PC-9 (cell line): Measurements from ENCODE around the gene PTPRG. TPM values are rescaled to one million over a fixed set of nuclear protein-coding genes. Genes with fewer than 3 reads are reported as not detected.

Source experiments
- BruUV-seq: library from RNA; stranded (reverse); fragments of 400-500 nt; replicated peaks from 2 replicates; lab custom pipeline; 2021; lab: Mats Ljungman, UMichigan
- CTCF ChIA-PET: fragments of 300-600 bp; sonication (Branson Sonifier 250); formaldehyde crosslinking; loops from one replicate; lab custom pipeline; 2022; ENCODE audit warnings: antibody characterized with exemption; lab: Charles Lee
- POLR2A ChIA-PET: fragments of 300-600 bp; sonication (Branson Sonifier 250); formaldehyde crosslinking; loops from one replicate; lab custom pipeline; 2022; ENCODE audit warnings: antibody characterized with exemption; ENCODE audit not compliant: unreplicated experiment; lab: Charles Lee
- DNase-seq, 2 experiments: peaks; one replicate each; pipeline versions ENCODE4 v3.0.0 to v3.0.0-alpha.2; 2015 to 2022; ENCODE audit warnings: mixed read lengths in 1 of 2
- H2AFZ ChIP-seq: fragments of 200-600 bp; sonication (generic); 2 replicates; pipeline ENCODE4 v1.8.1; 2017; ENCODE audit warnings: antibody characterized with exemption
- H3F3A ChIP-seq: fragments of 200-600 bp; sonication (generic); 2 replicates; pipeline ENCODE4 v1.8.1; 2017; ENCODE audit warnings: antibody characterized with exemption, mild to moderate bottlenecking, low read depth; ENCODE audit not compliant: insufficient read depth
- H3K27ac ChIP-seq: fragments of 200-600 bp; sonication (generic); 2 replicates; pipeline ENCODE4 v1.6.1; 2016; ENCODE audit warnings: mixed run types
- H3K27me3 ChIP-seq: fragments of 200-600 bp; sonication (generic); 2 replicates; pipeline ENCODE4 v1.6.1; 2016; ENCODE audit warnings: low read depth, mixed run types; ENCODE audit not compliant: insufficient read depth
- H3K36me3 ChIP-seq: fragments of 200-600 bp; sonication (generic); 2 replicates; pipeline ENCODE4 v1.6.1; 2016; ENCODE audit warnings: low read depth, mixed run types
- H3K4me1 ChIP-seq: fragments of 200-600 bp; sonication (generic); replicated peaks from 2 replicates; pipeline ENCODE4 v1.6.1; 2016; ENCODE audit warnings: mixed run types; ENCODE audit not compliant: insufficient read depth
- H3K4me2 ChIP-seq: fragments of 200-600 bp; sonication (generic); 2 replicates; pipeline ENCODE4 v1.6.1; 2017; ENCODE audit warnings: mixed run types
- H3K4me3 ChIP-seq: fragments of 200-600 bp; sonication (generic); 2 replicates; pipeline ENCODE4 v1.6.1; 2016; ENCODE audit warnings: mixed run types
- H3K79me2 ChIP-seq: fragments of 200-600 bp; sonication (generic); 2 replicates; pipeline ENCODE4 v1.6.1; 2017; ENCODE audit warnings: low read depth, mixed run types
- H3K9me2 ChIP-seq: fragments of 200-600 bp; sonication (generic); 2 replicates; pipeline ENCODE4 v1.8.1; 2017; ENCODE audit warnings: mild to moderate bottlenecking; ENCODE audit not compliant: insufficient read depth
- H3K9me3 ChIP-seq: fragments of 200-600 bp; sonication (generic); 2 replicates; pipeline ENCODE4 v1.8.1; 2016; ENCODE audit warnings: low read depth; ENCODE audit not compliant: insufficient read depth
- H4K20me1 ChIP-seq: fragments of 200-600 bp; sonication (generic); 2 replicates; pipeline ENCODE4 v1.8.1; 2017; ENCODE audit not compliant: insufficient read depth
- CTCF ChIP-seq: fragments of 200-600 bp; sonication (generic); conservative IDR thresholded peaks from 2 replicates; pipeline ENCODE4 v1.6.1; 2017; ENCODE audit warnings: mixed run types, antibody characterized with exemption, mild to moderate bottlenecking, moderate library complexity
- EZH2 ChIP-seq: fragments of 200-600 bp; sonication (generic); IDR thresholded peaks from 2 replicates; pipeline ENCODE4 v1.8.0; 2017; ENCODE audit warnings: antibody characterized with exemption, low read depth
- intact Hi-C: fragments of 100-400 bp; cut with micrococcal nuclease; formaldehyde crosslinking; loops from one replicate; pipeline ENCODE4 v1.10.0; 2022; ENCODE audit not compliant: unreplicated experiment
- total RNA-seq: library from RNA; stranded (reverse); gene quantifications from 2 replicates; pipeline ENCODE4 v1.2.3, GENCODE V29; 2021

Gene PTPRG
- total RNA-seq, 1 experiment from 2014 or later = 32.9 TPM

GRCh38 chr3:61928039-61928438 lies 366.7 kb downstream of the PTPRG start:
- TF ChIP-seq EZH2 (no peak), CTCF (no peak)
- no TSS peak for BruUV-seq
- Histone ChIP-seq H3K9me3 (no peaks in the 10 kb centered on the region), H2AFZ (no peak overlapping the region), H3K9me2 (no peaks in the 10 kb centered on the region), H3K4me2 (no peak overlapping the region), H4K20me1 (no peaks in the 10 kb centered on the region), H3K4me1 (no peaks in the 10 kb centered on the region), H3K27me3 (no peaks in the 10 kb centered on the region), H3F3A (no peaks in the 10 kb centered on the region), H3K36me3 (no peaks in the 10 kb centered on the region), H3K79me2 (no peaks in the 10 kb centered on the region), H3K27ac (no peak overlapping the region), H3K4me3 (no peak overlapping the region)
- ChIA-PET POLR2A (no interaction called here), CTCF (no interaction called here)
- no peak for DNase-seq
- intact Hi-C loops = no loop called here

GRCh38 chr3:61928776-61929314 lies 367.5 kb downstream of the PTPRG start:
- Histone ChIP-seq H3K27me3 (no peaks in the 10 kb centered on the region), H3F3A (no peaks in the 10 kb centered on the region), H3K9me3 (no peaks in the 10 kb centered on the region), H4K20me1 (no peaks in the 10 kb centered on the region), H3K27ac (no peak overlapping the region), H3K79me2 (no peaks in the 10 kb centered on the region), H3K4me1 (no peaks in the 10 kb centered on the region), H3K36me3 (no peaks in the 10 kb centered on the region), H3K9me2 (no peaks in the 10 kb centered on the region), H3K4me2 (no peak overlapping the region), H2AFZ (no peak overlapping the region), H3K4me3 (no peak overlapping the region)
- BruUV-seq = no TSS peak
- intact Hi-C loops = no loop called here
- DNase-seq = no peak
- ChIA-PET POLR2A (no interaction called here), CTCF (no interaction called here)
- TF ChIP-seq CTCF = no peak
- no peak for TF ChIP-seq EZH2

GRCh38 chr3:61929617-61930016 lies 368.2 kb downstream of the PTPRG start:
- Histone ChIP-seq H3K79me2 (no peaks in the 10 kb centered on the region), H3F3A (no peaks in the 10 kb centered on the region), H3K4me1 (no peaks in the 10 kb centered on the region), H3K27ac (no peak overlapping the region), H3K36me3 (no peaks in the 10 kb centered on the region), H3K9me3 (no peaks in the 10 kb centered on the region), H3K4me3 (no peak overlapping the region), H3K27me3 (no peaks in the 10 kb centered on the region), H3K9me2 (no peaks in the 10 kb centered on the region), H2AFZ (no peak overlapping the region), H4K20me1 (no peaks in the 10 kb centered on the region), H3K4me2 (no peak overlapping the region)
- TF ChIP-seq EZH2 (no peak), CTCF (no peak)
- no peak for DNase-seq
- intact Hi-C loops = no loop called here
- ChIA-PET POLR2A (no interaction called here), CTCF (no interaction called here)
- no TSS peak for BruUV-seq
